ENCODE data around the gene PLEKHA5.
"Not testable (repeated sequence)": the region's sequence is repeated elsewhere in the genome, so short reads cannot be mapped to it uniquely, and the experiment has no call there.

The PLEKHA5 gene

GRCh38 chr12:19382111-19382526, 252.6 kb downstream of the PLEKHA5 start:
- H3K27ac Mint-ChIP-seq, result no peak overlapping the region
- H3K4me3 Mint-ChIP-seq, result no peak overlapping the region
- H3K27me3 Mint-ChIP-seq, result no peaks in the 10 kb centered on the region
- intact Hi-C loops (cut with micrococcal nuclease), result no loop called here
- H3K4me1 Mint-ChIP-seq (ENCODE audit: low read depth), result no peaks in the 10 kb centered on the region
- no peaks in the 10 kb centered on the region for H3K9me3 Mint-ChIP-seq
- peaks cover 13% of the 10 kb centered on the region for H3K36me3 Mint-ChIP-seq (ENCODE audit: low read depth)

DNA sequence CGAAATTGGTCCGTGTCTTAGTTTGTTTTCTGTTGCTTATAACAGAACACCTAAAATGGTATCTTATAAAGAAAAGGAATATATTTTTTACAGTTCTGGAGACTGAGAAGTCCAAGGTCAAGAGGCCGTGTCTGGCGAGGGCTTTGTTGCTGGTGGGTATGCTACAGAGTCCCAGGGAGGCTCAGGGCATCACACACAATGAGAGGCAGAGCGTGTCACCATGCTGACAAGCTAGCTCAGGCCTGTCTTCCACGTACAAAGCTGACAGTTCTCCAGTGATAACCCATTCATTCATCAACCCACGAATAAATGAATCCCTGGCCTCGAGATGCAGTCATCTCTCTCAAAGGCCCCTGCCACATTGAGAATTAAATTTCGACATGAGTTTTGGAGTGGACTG, 253.0 kb downstream of the PLEKHA5 start:
- no peak overlapping the region for H3K27ac Mint-ChIP-seq
- intact Hi-C loops (cut with micrococcal nuclease), result no loop called here

DNA sequence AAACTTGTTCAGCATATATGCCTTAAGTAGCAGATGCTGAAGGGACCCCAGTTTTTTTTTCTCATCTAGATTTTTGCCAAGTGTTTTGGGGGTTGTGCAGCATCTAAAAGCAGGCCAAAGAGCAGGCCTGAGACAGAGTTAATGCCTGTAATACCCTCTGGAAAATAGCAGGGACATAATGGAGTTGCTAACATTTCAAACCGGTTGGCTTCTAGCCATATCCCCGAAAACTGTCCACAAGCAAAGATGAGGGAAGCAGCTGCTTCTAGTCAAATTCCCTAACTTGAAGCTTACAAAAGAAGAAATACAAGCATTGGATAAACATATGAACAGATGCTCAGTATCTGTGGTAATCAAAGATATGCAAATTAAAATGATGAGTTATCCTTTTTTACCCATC, 257.6 kb downstream of the PLEKHA5 start:
- H3K4me3 Mint-ChIP-seq, result no peak overlapping the region
- no peaks in the 10 kb centered on the region for H3K4me1 Mint-ChIP-seq (ENCODE audit: low read depth)
- intact Hi-C loops (cut with micrococcal nuclease), result no loop called here
- no peaks in the 10 kb centered on the region for H3K9me3 Mint-ChIP-seq
- no peaks in the 10 kb centered on the region for H3K27me3 Mint-ChIP-seq
- H3K27ac Mint-ChIP-seq, result no peak overlapping the region
- H3K36me3 Mint-ChIP-seq (ENCODE audit: low read depth), result no peaks in the 10 kb centered on the region

More for the DNA sequence above, 253.0 kb downstream of the PLEKHA5 start:
- H3K4me1 Mint-ChIP-seq (ENCODE audit: low read depth), result no peaks in the 10 kb centered on the region
- no peaks in the 10 kb centered on the region for H3K9me3 Mint-ChIP-seq
- H3K27me3 Mint-ChIP-seq, result no peaks in the 10 kb centered on the region
- peaks cover 13% of the 10 kb centered on the region for H3K36me3 Mint-ChIP-seq (ENCODE audit: low read depth)
- H3K4me3 Mint-ChIP-seq, result no peak overlapping the region

- Mint-ChIP-seq H3K36me3 (ENCODE audit: low read depth) (no peaks in the 10 kb centered on the region), H3K4me3 (no peak overlapping the region), H3K4me1 (ENCODE audit: low read depth) (no peaks in the 10 kb centered on the region), H3K9me3 (no peaks in the 10 kb centered on the region), H3K27ac (no peak overlapping the region), H3K27me3 (no peaks in the 10 kb centered on the region)
- intact Hi-C loops (cut with micrococcal nuclease), result no loop called here
Observed at GRCh38 chr12:19388131-19388549, 258.6 kb downstream of the PLEKHA5 start.

GRCh38 chr12:19390051-19390598, 260.6 kb downstream of the PLEKHA5 start:
- intact Hi-C loops (cut with micrococcal nuclease), result no loop called here
- Mint-ChIP-seq H3K27ac (no peak overlapping the region), H3K9me3 (no peaks in the 10 kb centered on the region), H3K36me3 (ENCODE audit: low read depth) (no peaks in the 10 kb centered on the region), H3K27me3 (no peaks in the 10 kb centered on the region), H3K4me3 (no peak overlapping the region), H3K4me1 (ENCODE audit: low read depth) (no peaks in the 10 kb centered on the region)

- H3K4me3 Mint-ChIP-seq; H3K27me3 Mint-ChIP-seq; H3K27ac Mint-ChIP-seq; H3K36me3 Mint-ChIP-seq (ENCODE audit: low read depth); intact Hi-C loops (cut with micrococcal nuclease); H3K4me1 Mint-ChIP-seq (ENCODE audit: low read depth); H3K9me3 Mint-ChIP-seq: not testable (repeated sequence)
Observed at GRCh38 chr12:19392644-19393043, 263.1 kb downstream of the PLEKHA5 start.

- intact Hi-C loops (cut with micrococcal nuclease), result no loop called here
- H3K27me3 Mint-ChIP-seq, result no peaks in the 10 kb centered on the region
- H3K36me3 Mint-ChIP-seq (ENCODE audit: low read depth), result no peaks in the 10 kb centered on the region
- H3K4me3 Mint-ChIP-seq, result no peak overlapping the region
- H3K27ac Mint-ChIP-seq, result no peak overlapping the region
- no peaks in the 10 kb centered on the region for H3K9me3 Mint-ChIP-seq
- H3K4me1 Mint-ChIP-seq (ENCODE audit: low read depth), result no peaks in the 10 kb centered on the region
Observed at GRCh38 chr12:19394385-19394784, 264.9 kb downstream of the PLEKHA5 start.

GRCh38 chr12:19397534-19397933, 268.0 kb downstream of the PLEKHA5 start:
- no peak overlapping the region for H3K4me3 Mint-ChIP-seq
- intact Hi-C loops (cut with micrococcal nuclease), result no loop called here
- no peaks in the 10 kb centered on the region for H3K4me1 Mint-ChIP-seq (ENCODE audit: low read depth)
- H3K9me3 Mint-ChIP-seq, result no peaks in the 10 kb centered on the region
- H3K27ac Mint-ChIP-seq, result no peak overlapping the region
- H3K27me3 Mint-ChIP-seq, result no peaks in the 10 kb centered on the region
- no peaks in the 10 kb centered on the region for H3K36me3 Mint-ChIP-seq (ENCODE audit: low read depth)

DNA sequence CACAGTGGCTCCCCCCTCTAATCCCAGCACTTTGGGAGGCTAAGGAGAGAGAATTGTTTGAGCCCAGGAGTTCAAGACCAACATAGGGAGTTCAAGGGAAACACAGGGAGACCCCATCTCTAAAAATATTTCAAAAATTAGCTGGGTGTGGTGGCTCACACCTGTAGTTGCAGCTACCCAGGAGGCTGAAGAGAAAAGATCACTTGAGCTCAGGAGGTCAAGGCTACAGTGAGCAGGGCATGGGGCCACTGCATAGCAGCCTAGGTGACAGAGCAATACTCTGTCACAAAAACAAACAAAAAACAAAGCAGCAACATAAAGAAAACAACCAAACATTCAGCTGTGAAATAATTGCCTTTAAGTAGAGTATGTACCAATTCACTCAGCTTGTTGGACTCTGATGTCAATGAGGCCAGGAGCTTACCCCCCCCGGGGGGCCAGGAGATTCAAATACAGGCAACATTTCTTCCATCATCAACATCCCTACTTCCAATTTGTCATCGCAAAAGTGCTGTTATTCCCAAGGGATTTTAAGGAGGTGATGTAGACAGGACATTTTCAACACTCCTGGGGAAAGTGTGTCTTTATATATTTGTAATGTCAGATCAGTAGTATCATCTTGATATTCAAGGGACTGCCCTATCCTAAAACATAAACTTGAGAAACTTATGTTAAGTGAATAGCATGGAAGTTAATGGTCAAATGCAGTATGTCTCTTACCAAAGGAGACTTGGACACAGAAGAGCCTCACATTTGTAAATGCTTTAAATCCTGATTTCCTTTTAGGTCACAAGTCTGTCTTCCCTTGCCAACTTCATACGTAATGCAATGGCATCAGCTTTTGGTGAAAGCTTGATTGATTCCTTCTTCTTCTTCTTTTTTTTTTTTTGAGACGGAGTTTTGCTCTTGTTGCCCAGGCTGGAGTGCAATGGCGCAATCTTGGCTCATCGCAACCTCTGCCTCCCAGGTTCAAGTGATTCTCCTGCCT, 269.1 kb downstream of the PLEKHA5 start:
- no peak overlapping the region for H3K4me3 Mint-ChIP-seq
- no peaks in the 10 kb centered on the region for H3K27me3 Mint-ChIP-seq
- no peaks in the 10 kb centered on the region for H3K9me3 Mint-ChIP-seq
- H3K36me3 Mint-ChIP-seq (ENCODE audit: low read depth), result no peaks in the 10 kb centered on the region
- no peaks in the 10 kb centered on the region for H3K4me1 Mint-ChIP-seq (ENCODE audit: low read depth)
- intact Hi-C loops (cut with micrococcal nuclease), result no loop called here
- no peak overlapping the region for H3K27ac Mint-ChIP-seq

GRCh38 chr12:19400649-19401285, 271.2 kb downstream of the PLEKHA5 start:
- intact Hi-C loops (cut with micrococcal nuclease); H3K27ac Mint-ChIP-seq; H3K9me3 Mint-ChIP-seq; H3K4me1 Mint-ChIP-seq (ENCODE audit: low read depth); H3K4me3 Mint-ChIP-seq; H3K36me3 Mint-ChIP-seq (ENCODE audit: low read depth); H3K27me3 Mint-ChIP-seq: not testable (repeated sequence)

GRCh38 chr12:19402211-19402610, 272.7 kb downstream of the PLEKHA5 start:
- H3K4me1 Mint-ChIP-seq (ENCODE audit: low read depth), result no peaks in the 10 kb centered on the region
- no peaks in the 10 kb centered on the region for H3K27me3 Mint-ChIP-seq
- intact Hi-C loops (cut with micrococcal nuclease), result no loop called here
- no peak overlapping the region for H3K4me3 Mint-ChIP-seq
- H3K36me3 Mint-ChIP-seq (ENCODE audit: low read depth), result no peaks in the 10 kb centered on the region
- H3K9me3 Mint-ChIP-seq, result peaks cover 9% of the 10 kb centered on the region
- no peak overlapping the region for H3K27ac Mint-ChIP-seq

DNA sequence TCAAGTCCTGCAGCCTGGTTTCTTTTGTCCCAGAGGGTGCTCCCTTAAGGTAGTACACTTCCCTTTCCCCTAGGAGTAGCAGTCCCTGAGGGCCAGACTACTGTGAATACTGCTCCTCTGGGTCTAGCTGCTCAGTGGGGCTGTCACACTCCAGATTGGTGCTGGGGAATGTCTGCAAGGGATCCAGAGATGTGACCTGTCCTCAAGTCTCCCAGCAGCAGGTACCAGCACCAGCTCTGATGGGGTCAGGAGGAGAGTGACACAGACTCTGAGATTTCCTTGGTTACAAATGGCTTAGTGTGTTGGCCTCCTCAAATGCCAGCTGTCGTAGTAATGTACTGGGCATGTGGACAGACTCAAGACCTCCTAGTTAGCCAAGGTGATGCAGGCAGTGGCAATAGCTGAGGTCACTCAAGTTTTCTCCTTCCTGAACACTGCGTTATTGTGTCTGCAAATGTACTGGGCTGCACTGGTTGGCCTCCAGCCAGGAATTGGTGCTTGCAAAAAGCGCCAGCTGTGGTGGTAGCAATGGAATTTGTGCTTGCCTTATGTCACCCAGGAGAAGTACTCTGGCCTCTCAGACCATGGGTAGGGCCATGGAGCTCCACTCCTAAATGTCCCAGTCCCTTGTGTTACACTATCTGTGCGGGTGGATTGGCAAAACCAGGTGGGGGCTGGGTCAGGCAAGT, 273.4 kb downstream of the PLEKHA5 start:
- Mint-ChIP-seq H3K4me1 (ENCODE audit: low read depth) (no peaks in the 10 kb centered on the region), H3K27me3 (no peaks in the 10 kb centered on the region), H3K36me3 (ENCODE audit: low read depth) (no peaks in the 10 kb centered on the region), H3K4me3 (no peak overlapping the region), H3K27ac (no peak overlapping the region), H3K9me3 (peaks cover 9% of the 10 kb centered on the region)
- intact Hi-C loops (cut with micrococcal nuclease), result no loop called here

DNA sequence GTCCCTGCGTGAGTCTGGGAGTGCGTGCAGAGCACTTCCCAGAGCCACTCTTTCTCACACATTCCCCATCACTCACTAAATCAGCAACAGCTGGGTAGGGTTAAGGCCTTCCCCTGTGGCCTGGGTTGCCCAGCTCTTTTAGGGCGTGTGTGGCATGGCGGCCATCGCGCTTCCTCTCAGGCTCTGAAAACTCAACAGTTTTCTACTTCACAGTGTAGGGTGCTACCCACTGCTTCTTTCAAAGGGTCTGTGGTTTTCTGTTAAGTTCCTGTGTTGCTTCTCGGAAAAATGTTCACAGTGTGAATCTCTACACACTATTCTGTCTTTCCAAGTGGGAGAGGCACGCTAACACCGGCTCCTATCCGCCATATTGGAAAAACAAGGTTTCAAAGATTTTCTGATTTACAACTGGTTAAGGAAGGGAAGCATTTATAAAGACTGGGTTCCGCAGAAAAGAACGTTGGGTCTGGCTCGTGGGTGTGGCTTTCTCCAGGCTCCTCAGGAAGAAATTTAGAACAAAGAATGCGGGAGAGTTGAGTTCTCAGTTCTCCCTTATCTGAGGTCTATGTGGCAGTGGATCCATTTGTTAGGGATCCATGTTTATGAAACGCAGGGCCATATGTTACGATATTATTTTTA, 274.8 kb downstream of the PLEKHA5 start:
- Mint-ChIP-seq H3K4me1 (ENCODE audit: low read depth) (no peaks in the 10 kb centered on the region), H3K4me3 (no peak overlapping the region)

More for the DNA sequence above, 274.8 kb downstream of the PLEKHA5 start:
- Mint-ChIP-seq H3K9me3 (peaks cover 9% of the 10 kb centered on the region), H3K36me3 (ENCODE audit: low read depth) (no peaks in the 10 kb centered on the region), H3K27ac (no peak overlapping the region), H3K27me3 (no peaks in the 10 kb centered on the region)
- intact Hi-C loops (cut with micrococcal nuclease), result no loop called here
